Heart right ventricle (tissue), 16 donors: Measurements from ENCODE around the gene MYO1C. TPM values are rescaled to one million over a fixed set of nuclear protein-coding genes. Genes with fewer than 3 reads are reported as not detected.
A peak's percentile ranks its signal among the peaks of the same experiment; 100 is the strongest.

Source experiments
- ATAC-seq, 8 donors: fragments of 200-7000 bp; cut with Tn5 transposase; one replicate each; pipeline ENCODE4 v1.9.1; 2020; ENCODE audit warnings: mild to moderate bottlenecking in 8 of 8, moderate library complexity in 8 of 8, moderate number of reproducible peaks in 1 of 8
- DNase-seq, 2 donors: peaks; one replicate each; pipeline ENCODE4 v3.0.0-alpha.2; 2020
- H3K27ac ChIP-seq, 10 donors: fragments of 200-600 bp; sonication (generic) in 2 of 10; one replicate each; pipeline versions ENCODE4 v1.5.0 to v1.8.0; 2020 to 2022; ENCODE audit warnings: mild to moderate bottlenecking in 3 of 10
- H3K27me3 ChIP-seq, 7 donors: fragments of 200-600 bp; one replicate each; pipeline ENCODE4 v1.8.0; 2021 to 2022; ENCODE audit warnings: mild to moderate bottlenecking in 2 of 7
- H3K36me3 ChIP-seq, 9 donors: fragments of 200-600 bp; sonication (generic) in 1 of 9; one replicate each; pipeline versions ENCODE4 v1.5.0 to v1.8.0; 2020 to 2022; ENCODE audit warnings: mild to moderate bottlenecking in 2 of 9
- H3K4me1 ChIP-seq, 9 donors: fragments of 200-600 bp; sonication (generic) in 1 of 9; one replicate each; pipeline versions ENCODE4 v1.5.0 to v1.8.0; 2020 to 2022; ENCODE audit warnings: mild to moderate bottlenecking in 4 of 9
- H3K4me3 ChIP-seq, 10 donors: fragments of 200-600 bp; sonication (generic) in 2 of 10; one replicate each; pipeline versions ENCODE4 v1.5.0 to v1.8.0; 2020 to 2022; ENCODE audit warnings: mild to moderate bottlenecking in 7 of 10, moderate library complexity in 2 of 10
- H3K9me3 ChIP-seq, 11 donors: fragments of 200-600 bp in 10 of 11; sonication (generic) in 2 of 11; one replicate each; pipeline versions ENCODE4 v1.5.0 to v1.8.0; 2013 to 2022; ENCODE audit warnings: mild to moderate bottlenecking in 2 of 11, control low read depth in 1 of 11, moderate library complexity in 1 of 11
- CTCF ChIP-seq, 9 donors: fragments of 200-600 bp; sonication (generic) in 2 of 9; IDR thresholded peaks; one replicate each; pipeline versions ENCODE4 v1.5.0 to v1.8.0; 2021 to 2022; ENCODE audit warnings: antibody characterized with exemption in 9 of 9, mild to moderate bottlenecking in 5 of 9, moderate library complexity in 1 of 9
- WGBS, 2 donors: extraction: QIAGEN DNeasy Blood & Tissue Kit; methylation state at CpG; one replicate each; pipeline ENCODE4 v1.1.7; 2013; ENCODE audit warnings: inconsistent platforms in 1 of 2; 5-methylcytosine and 5-hydroxymethylcytosine counted together
- intact Hi-C, 10 donors: fragments of 100-400 bp; cut with DNase I; formaldehyde crosslinking; loops; one replicate each; pipeline versions ENCODE4 v1.11.1 to v1.14.2; 2022
- polyA plus RNA-seq, 2 donors: library from polyadenylated mRNA; stranded (reverse); fragments of 200-250 nt; gene quantifications; one replicate each; pipeline ENCODE4 v1.2.3, GENCODE V29; 2013
- total RNA-seq, 10 donors: library from RNA; stranded (reverse); fragmentation: NEBNext Ultra II Directional in 3 of 10; extraction: Animal tissue kit (Norgen Biotek cat#: 25700) in 3 of 10; gene quantifications; one replicate each; pipeline versions ENCODE4 v1.2.1 to v1.2.4, GENCODE V29; 2021 to 2023
- donor health status: Arrhythmogenic right ventricular cardiomyopathy.
- donor health status: ischemic (EF 13 %, LVEDD 7.1; RV severe dilation, severe dysfunction).
- donor health status: healthy with polysubstance abuse.
- donor health status: DM: no; HTN: yes; CAD: no.
- donor health status: DM: no; HTN: no; CAD: no.
- donor health status: ischemic (EF 25% LVEDD 6.9; RV normal size, moderate dysfunction).
- donor health status: ischemic (EF 25% LVEDD 5.7; RV mildly dilated, moderate dysfunction).
- donor health status: healthy.
- donor health status: DM: yes; HTN: yes; CAD: no.
- donor health status: Ischemic cardiomyopathy.
- donor health status: ischemic (EF 35%, LVEDD 5.7; RV mildly dilated, moderate dysfunction).
- donor health status: nonischemic (EF 11% LVEDD 7.7; RV severe dilation, severe dysfunction).
- donor health status: DM: yes; HTN: yes; CAD: no.
- donor health status: PGD.
- donor health status: ischemic (EF 29% LVEDD 5.4; RV normal size, mild dysfunction).
- donor health status: nonischemic (EF 23%, LVEDD 6.1; RV moderate dilation, normal function).

MYO1C gene
- total and polyA plus RNA-seq, 12 donors, result 101 to 229 (median 169) TPM

GRCh38 chr17:1473841-1474240 lies 18.6 kb downstream of the MYO1C start:
- no peaks in the 10 kb centered on the region for H3K27me3 ChIP-seq
- DNase-seq (no peak), ATAC-seq (no peak)
- TF ChIP-seq CTCF (IDR thresholded peaks at IDR 0.05), result no peak
- peaks cover 0 to 28% (median 14%) of the 10 kb centered on the region in 9 donors for H3K4me1 ChIP-seq
- intact Hi-C loops, result no loop called here
- no peak overlapping the region for H3K4me3 ChIP-seq
- WGBS, 2 donors, result 75 to 82% methylated on average over 10 of the region's 10 CpGs
- H3K27ac ChIP-seq, result peak overlapping the region in 1 of 10 donors; percentile 51
- no peaks in the 10 kb centered on the region for H3K9me3 ChIP-seq
- H3K36me3 ChIP-seq, result peaks cover 4 to 100% (median 69%) of the 10 kb centered on the region in 9 donors

GRCh38 chr17:1473170-1473569 lies 19.3 kb downstream of the MYO1C start:
- Histone ChIP-seq H3K27me3 (no peaks in the 10 kb centered on the region), H3K4me3 (no peak overlapping the region), H3K36me3 (peaks cover 5 to 100% (median 68%) of the 10 kb centered on the region in 9 donors), H3K4me1 (peaks cover 0 to 28% (median 17%) of the 10 kb centered on the region in 9 donors), H3K9me3 (no peaks in the 10 kb centered on the region), H3K27ac (no peak overlapping the region)
- DNase-seq (no peak), ATAC-seq (peak in 2 of 8 donors; percentile 2 to 12)
- no peak for TF ChIP-seq CTCF (IDR thresholded peaks at IDR 0.05)
- intact Hi-C loops, result no loop called here
- 67 to 74% methylated on average over 11 of the region's 11 CpGs for WGBS, 2 donors

- 85 to 87% methylated on average over 42 of the region's 42 CpGs for WGBS, 2 donors
- Histone ChIP-seq H3K27ac (no peak overlapping the region), H3K4me1 (peaks cover 0 to 28% (median 21%) of the 10 kb centered on the region in 9 donors), H3K9me3 (no peaks in the 10 kb centered on the region), H3K27me3 (no peaks in the 10 kb centered on the region), H3K4me3 (no peak overlapping the region), H3K36me3 (peaks cover 5 to 99% (median 65%) of the 10 kb centered on the region in 9 donors)
- no peak for TF ChIP-seq CTCF (IDR thresholded peaks at IDR 0.05)
- intact Hi-C loops, result no loop called here
- no peak for DNase-seq
- no peak for ATAC-seq
Observed at GRCh38 chr17:1471911-1472821, 20.3 kb downstream of the MYO1C start.

GRCh38 chr17:1471490-1471889 lies 21.0 kb downstream of the MYO1C start:
- intact Hi-C loops, result no loop called here
- H3K4me1 ChIP-seq, result peaks cover 0 to 23% (median 17%) of the 10 kb centered on the region in 9 donors
- no peak overlapping the region for H3K4me3 ChIP-seq
- H3K9me3 ChIP-seq, result no peaks in the 10 kb centered on the region
- TF ChIP-seq CTCF (IDR thresholded peaks at IDR 0.05), result no peak
- 91 to 94% methylated on average over 15 of the region's 15 CpGs for WGBS, 2 donors
- DNase-seq, result no peak
- peaks cover 5 to 99% (median 64%) of the 10 kb centered on the region in 9 donors for H3K36me3 ChIP-seq
- no peak overlapping the region for H3K27ac ChIP-seq
- no peaks in the 10 kb centered on the region for H3K27me3 ChIP-seq
- no peak for ATAC-seq
